ENCODE results near the gene RFX2.
"Not testable (repeated sequence)": the region's sequence is repeated elsewhere in the genome, so short reads cannot be mapped to it uniquely, and the experiment has no call there.

RFX2 gene

GRCh38 chr19:6041991-6042481 lies 68.3 kb downstream of the RFX2 start:
- H3K4me3 ChIP-seq (ENCODE audit: low read depth, low read length), result no peak overlapping the region

DNA sequence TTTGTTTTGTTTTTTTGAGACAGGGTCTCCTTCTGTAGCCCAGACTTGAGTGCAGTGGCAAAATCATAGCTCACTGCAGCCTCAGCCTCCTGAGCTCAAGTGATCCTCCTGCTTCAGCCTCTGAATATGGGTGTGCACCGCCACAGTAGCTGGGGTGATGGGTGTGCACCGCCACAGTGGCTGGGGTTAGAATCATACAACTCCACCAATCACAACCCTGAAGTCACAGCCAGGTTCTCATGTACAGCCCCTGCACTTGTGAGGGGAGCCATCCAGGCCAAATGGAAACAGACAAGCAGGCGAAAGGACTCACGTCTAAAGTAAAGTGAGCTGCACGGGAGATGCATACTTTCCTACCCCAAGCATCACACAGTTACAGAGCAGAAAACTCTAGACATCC lies 69.2 kb downstream of the RFX2 start:
- no peak overlapping the region for H3K4me3 ChIP-seq (ENCODE audit: low read depth, low read length)

DNA sequence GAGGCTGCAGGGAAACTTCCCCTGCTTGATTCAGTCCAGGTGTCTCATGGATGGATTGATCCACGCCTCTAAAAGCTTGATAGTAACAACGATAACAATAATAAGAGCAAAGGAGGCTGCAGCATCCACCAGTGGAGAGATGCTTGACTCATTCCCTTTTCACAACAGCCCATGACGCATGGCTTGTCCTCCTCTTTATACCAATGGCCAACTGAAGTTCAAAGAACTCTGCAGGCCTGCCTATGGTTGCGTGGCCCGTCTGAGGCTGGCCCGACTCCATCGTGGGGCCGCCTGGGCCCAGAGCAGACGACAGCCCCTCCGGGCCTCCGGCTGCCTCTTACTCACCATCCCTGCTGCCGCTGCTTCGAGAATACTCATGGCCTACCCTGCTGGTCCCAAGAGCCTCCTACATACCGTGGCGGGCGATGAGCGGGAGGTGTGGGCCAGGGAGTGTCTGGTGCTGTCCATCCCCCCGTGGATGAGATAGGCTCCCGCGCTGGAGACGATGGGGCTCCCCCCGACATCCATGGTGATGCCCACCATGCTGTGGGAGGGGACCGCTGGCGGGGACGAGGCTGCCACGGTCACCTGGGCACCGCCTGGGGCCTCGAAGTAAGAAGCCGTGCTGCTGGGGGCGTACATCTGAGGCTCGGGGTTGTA lies 70.6 kb downstream of the RFX2 start:
- H3K4me3 ChIP-seq (ENCODE audit: low read depth, low read length), result no peak overlapping the region

DNA sequence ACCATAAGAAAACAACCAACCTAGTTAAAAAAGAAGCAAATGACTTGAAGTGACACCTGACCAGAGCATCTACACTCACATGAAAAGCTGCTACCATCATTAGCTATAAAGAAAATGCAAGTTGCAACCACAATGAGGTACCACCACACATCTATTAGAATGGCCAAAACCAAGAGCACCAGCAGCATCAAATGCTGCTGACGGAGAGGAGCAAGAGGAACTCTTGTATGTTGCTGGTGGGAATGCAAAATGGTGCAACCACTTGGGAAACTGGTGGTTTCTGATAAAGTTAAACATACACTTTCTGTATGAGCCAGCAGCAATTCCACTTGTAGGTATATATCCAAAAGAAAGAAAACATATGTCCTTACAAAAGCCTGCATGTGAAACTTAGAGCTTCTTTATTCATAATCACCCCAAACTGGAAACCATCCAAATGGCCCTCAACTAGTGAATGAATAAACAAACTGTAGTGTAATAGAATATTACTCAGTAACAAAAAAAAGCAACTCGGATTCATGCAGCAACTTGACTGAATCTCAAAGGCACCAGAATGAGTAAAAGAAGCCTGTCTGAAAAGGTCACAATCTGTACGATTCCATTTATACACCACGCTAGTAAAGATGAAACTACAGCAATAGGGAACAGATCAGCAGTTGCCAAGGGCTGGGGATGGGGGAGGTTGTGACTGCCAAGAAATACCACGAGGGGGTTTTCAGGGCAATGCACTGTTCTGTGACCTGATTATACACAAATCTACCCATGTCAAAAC lies 71.5 kb downstream of the RFX2 start:
- no peak overlapping the region for H3K4me3 ChIP-seq (ENCODE audit: low read depth, low read length)

DNA sequence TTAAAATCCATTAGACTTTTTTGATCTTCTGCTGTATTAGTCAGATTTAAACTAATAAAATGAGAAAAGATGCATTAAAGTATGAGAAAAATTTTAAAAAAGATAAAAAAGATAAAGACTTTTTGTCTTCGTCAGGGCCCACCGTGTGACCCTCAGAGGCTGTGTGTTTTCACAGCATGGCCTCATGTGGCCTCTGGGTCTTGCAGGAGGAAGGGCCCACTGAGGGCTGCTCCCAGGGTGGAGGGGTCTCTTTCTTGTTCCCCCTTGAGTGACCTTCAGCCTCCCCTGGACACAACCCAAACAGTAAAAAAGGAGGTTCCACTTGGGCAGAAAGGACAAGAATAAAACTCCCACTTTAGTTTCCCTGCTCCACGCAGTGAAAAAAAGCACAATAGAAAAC lies 75.3 kb downstream of the RFX2 start:
- H3K4me3 ChIP-seq (ENCODE audit: low read depth, low read length), result no peak overlapping the region

DNA sequence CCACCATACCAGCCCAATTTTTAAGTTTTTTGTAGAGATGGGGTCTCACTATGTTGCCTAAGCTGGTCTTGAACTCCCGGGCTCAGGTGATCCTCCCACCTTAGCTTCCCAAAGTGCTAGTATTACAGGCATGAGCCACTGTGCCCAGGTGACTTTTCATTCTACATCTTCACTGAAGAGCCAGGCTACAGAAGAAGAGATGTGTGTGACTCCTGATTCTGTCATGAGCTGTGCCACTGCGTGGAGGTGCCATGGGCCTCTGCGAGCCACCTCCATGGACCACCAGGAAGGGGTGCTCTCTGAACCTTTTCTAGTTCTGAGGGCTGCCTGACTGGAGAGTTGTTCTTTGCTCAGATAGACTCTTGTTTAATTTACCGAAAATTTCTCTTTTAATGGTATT lies 75.8 kb downstream of the RFX2 start:
- no peak overlapping the region for H3K4me3 ChIP-seq (ENCODE audit: low read depth, low read length)

DNA sequence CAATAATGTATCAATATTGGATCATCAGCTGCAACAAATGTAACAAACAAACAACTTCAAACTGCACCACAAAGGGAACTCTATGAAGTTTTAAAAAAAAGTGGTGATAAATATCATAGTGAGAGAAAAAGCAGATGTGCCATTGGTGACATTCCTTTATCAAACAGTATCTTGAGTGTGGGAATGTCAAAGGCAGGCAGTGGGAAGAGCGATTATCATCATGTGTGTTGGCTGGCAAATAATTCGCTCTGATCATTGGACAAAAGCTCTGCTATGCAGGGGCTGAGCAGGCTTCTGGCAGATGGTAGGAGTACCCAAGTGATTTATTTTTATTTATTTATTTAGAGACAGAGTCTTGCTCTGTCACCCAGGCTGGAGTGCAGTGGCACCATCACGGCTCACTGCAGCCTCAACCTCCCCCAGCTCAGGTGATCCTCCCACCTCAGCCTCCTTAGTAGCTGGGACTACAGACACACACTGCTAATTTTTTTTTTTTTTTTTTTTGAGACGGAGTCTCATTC lies 76.5 kb downstream of the RFX2 start:
- no peak overlapping the region for H3K4me3 ChIP-seq (ENCODE audit: low read depth, low read length)

DNA sequence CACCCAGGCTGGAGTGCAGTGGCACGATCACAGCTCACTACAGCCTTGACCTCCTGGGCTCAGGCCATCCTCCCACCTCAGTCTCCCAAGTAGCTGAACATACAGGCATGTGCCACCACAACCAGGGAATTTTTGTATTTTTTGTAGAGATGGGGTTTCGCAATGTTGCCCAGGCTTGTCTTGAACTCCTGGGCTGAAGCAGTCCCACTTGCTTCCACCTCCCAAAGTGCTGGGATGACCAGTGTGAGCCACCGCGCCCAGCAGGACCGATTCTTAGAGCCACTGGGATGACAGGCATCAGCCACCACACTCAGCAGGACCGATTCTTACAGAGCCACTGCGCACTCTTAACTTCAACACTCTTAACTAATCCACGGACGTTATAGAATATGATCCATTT lies 77.5 kb downstream of the RFX2 start:
- no peak overlapping the region for H3K4me3 ChIP-seq (ENCODE audit: low read depth, low read length)

DNA sequence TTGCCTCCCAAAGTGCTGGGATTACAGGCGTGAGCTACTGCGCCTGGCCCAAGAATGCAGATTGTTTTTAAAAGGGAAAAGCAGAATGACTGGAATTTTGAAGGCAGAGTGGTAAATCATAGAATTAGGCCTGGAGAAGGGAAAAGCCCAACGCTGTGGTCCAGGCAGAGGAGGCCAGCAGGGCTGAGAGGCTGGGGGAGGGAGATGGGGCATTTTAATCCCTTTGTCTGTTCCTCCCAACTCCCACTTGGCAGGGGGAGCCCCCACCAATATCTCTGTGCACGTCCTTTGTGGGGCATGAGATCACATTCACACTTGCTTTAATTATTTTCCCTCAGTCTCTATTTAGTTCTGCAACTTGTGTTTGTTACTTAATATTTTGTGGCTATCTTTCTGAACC lies 77.9 kb downstream of the RFX2 start:
- no peak overlapping the region for H3K4me3 ChIP-seq (ENCODE audit: low read depth, low read length)

- no peak overlapping the region for H3K4me3 ChIP-seq (ENCODE audit: low read depth, low read length)
These were observed 80.1 kb downstream of the RFX2 start for GRCh38 chr19:6030214-6030507.

DNA sequence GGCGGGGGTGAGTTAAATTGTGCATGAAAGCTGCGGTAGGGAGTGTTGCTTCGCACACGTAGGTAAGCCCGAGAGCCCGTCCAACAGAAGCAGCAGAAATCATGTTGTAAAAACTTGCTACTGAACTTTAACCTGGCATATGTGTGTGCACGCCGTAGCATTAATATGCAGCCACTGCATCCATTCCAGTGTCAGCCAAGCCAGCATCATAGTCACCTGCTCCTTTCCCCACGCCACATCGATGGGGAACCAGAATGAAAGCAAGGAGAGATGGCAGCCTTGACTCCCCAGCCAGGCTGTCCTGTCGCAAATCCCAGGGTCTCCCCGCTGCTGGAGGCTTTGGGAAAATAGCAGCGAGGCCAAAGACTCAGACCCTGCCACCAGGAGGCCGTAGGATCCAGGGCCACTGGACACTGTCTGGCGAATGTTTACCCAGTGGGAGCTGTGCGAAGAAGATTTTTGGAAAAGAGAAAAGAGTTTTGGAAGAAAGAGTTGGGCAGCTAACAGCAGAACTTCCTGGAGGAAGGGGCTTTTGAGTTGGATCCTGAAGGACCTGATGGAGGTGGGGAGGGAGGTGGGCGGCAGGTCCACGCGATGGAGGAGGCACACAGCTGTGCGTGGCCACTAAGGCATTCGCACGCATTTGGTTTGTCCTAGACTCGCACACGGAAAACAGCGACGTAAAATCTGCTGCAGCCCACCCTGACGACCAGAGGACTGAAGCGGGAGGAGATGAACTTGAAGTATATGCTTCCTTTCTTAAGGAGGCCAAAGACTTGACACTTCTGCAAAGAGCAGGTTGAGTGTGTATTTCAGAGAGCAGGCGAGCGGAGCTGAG lies 83.7 kb downstream of the RFX2 start:
- no peak overlapping the region for H3K4me3 ChIP-seq (ENCODE audit: low read depth, low read length)

DNA sequence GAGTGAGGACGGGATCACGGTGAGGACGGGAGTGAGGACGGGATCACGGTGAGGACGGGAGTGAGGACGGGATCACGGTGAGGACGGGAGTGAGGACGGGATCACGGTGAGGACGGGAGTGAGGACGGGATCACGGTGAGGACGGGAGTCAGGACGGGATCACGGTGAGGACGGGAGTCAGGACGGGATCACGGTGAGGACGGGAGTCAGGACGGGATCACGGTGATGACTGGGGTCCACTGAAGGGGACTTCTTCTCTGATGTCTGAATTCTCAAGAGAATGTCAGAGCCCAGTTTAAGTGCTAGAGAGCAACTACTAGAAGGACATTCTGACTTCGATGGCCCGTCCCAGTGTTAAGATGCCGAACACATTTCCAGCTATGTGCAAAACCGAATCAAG lies 85.5 kb downstream of the RFX2 start:
- not testable (repeated sequence) for H3K4me3 ChIP-seq (ENCODE audit: low read depth, low read length)

DNA sequence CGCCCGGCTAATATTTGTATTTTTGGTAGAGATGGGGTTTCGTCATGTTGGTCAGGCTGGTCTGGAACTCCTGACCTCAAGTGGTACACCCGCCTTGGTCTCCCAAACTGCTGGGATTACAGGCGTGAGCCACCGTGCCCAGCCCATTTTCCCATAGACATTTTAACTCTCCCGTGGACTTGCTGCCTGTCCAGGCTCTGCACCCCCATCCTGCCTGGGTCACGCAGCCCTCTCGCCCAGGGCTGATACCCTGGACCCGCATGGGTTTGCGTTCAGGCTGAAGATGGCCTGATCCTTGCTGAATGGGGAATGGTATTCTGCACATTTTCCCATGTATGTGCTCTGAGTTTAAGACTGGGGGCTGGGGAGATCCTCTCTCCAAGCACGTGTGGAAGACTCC lies 86.4 kb downstream of the RFX2 start:
- no peak overlapping the region for H3K4me3 ChIP-seq (ENCODE audit: low read depth, low read length)

GRCh38 chr19:6023085-6023682 lies 87.1 kb downstream of the RFX2 start:
- H3K4me3 ChIP-seq (ENCODE audit: low read depth, low read length), result no peak overlapping the region

- no peak overlapping the region for H3K4me3 ChIP-seq (ENCODE audit: low read depth, low read length)
These were observed 87.7 kb downstream of the RFX2 start for GRCh38 chr19:6022570-6023064.

- H3K4me3 ChIP-seq (ENCODE audit: low read depth, low read length), result no peak overlapping the region
These were observed 88.3 kb downstream of the RFX2 start for GRCh38 chr19:6021878-6022569.

GRCh38 chr19:6020972-6021805 lies 89.1 kb downstream of the RFX2 start:
- H3K4me3 ChIP-seq (ENCODE audit: low read depth, low read length), result no peak overlapping the region

- no peak overlapping the region for H3K4me3 ChIP-seq (ENCODE audit: low read depth, low read length)
These were observed 90.0 kb downstream of the RFX2 start for GRCh38 chr19:6020166-6020882.

DNA sequence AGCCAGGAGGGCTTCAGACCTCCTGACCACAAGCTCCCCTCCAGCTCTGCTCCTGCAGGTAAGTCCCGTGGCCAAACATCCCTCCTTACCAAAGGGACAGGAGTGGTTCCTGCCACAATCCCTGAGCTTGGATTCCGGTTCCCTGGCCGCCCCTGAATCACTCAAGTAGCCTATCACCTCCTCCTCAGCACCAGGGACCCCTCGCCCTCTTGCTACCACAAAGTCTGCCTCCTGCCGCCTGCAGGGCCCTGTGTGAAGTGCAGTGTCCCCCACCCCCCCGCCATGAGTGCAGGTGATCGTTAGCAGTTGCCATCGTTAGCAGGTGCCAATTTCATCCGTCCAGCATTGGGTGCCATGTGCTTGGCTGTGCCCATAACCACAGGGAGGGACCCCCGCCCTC lies 91.5 kb downstream of the RFX2 start:
- H3K4me3 ChIP-seq (ENCODE audit: low read depth, low read length), result no peak overlapping the region
